ENCODE data around the gene FLRT2. TPM values are rescaled to one million over a fixed set of nuclear protein-coding genes. Genes with fewer than 3 reads are reported as not detected.

FLRT2 gene
- total and polyA plus RNA-seq, 9 of the 15 experiments (the other 6 are each of a cell fraction or from before 2014, with no cell fraction given): 0.02 TPM; not detected in 8

DNA sequence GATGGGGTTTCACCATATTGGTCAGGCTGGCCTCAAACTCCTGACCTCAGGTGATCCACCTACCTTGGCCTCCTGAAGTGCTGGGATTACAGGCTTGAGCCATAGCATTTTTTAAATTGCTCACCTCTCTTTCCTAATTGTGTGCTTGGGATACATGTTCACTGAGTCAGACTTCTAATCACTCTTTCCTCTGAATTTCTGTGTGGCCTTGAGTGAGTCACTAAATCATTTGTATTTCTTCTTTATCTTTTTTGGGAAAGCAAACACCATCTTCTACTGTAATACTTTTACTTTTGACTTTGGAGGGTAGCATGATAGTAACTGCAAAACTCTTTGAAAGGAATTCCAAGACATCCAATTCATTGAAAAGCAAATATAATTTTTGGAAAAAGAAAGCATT is 60.8 kb downstream of the FLRT2 start (continued):
- TF ChIP-seq, protein P1, sequence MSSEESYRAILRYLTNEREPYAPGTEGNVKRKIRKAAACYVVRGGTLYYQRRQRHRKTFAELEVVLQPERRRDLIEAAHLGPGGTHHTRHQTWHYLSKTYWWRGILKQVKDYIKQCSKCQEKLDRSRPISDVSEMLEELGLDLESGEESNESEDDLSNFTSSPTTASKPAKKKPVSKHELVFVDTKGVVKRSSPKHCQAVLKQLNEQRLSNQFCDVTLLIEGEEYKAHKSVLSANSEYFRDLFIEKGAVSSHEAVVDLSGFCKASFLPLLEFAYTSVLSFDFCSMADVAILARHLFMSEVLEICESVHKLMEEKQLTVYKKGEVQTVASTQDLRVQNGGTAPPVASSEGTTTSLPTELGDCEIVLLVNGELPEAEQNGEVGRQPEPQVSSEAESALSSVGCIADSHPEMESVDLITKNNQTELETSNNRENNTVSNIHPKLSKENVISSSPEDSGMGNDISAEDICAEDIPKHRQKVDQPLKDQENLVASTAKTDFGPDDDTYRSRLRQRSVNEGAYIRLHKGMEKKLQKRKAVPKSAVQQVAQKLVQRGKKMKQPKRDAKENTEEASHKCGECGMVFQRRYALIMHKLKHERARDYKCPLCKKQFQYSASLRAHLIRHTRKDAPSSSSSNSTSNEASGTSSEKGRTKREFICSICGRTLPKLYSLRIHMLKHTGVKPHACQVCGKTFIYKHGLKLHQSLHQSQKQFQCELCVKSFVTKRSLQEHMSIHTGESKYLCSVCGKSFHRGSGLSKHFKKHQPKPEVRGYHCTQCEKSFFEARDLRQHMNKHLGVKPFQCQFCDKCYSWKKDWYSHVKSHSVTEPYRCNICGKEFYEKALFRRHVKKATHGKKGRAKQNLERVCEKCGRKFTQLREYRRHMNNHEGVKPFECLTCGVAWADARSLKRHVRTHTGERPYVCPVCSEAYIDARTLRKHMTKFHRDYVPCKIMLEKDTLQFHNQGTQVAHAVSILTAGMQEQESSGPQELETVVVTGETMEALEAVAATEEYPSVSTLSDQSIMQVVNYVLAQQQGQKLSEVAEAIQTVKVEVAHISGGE (CRISPR knock-in tag; IDR thresholded peaks at IDR 0.05): no peak
- no peak for TF ChIP-seq SLC30A9 (CRISPR knock-in tag; IDR thresholded peaks at IDR 0.05)
- no peak for TF ChIP-seq ZNF354B (CRISPR knock-in tag; IDR thresholded peaks at IDR 0.05)
- no peak for TF ChIP-seq GATAD2A (IDR thresholded peaks at IDR 0.05)

DNA sequence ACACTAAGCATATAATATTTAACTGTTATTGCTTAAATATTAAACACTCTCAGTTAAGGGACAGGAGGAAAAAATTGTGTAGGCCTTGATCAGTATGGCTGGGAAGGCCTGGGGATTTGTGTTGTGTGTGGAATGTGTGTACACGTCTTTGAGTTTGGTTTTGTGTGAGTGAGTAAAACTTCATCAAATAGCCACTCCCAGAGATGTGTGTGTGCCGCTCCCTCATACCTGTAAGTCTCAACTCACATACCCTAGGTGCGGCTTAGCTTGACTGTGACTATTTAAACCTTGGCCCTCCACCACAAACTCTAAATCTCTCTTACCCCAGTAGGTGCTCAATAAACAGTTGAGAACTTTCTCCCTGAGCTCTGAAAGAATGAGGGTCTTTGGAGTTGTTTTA is 64.3 kb downstream of the FLRT2 start:
- Histone ChIP-seq H3K36me3 (ENCODE audit: control insufficient read depth, insufficient read depth, low read length) (no peaks in the 10 kb centered on the region), H3K4me2 (ENCODE audit: insufficient read depth, low read length) (no peak overlapping the region), H3K79me2 (ENCODE audit: control insufficient read depth, insufficient read depth, low read length) (no peaks in the 10 kb centered on the region), H3K4me1 (replicated peaks in 1 of 2; ENCODE audit: control insufficient read depth in 2 of 2, insufficient read depth in 2 of 2, low read length in 2 of 2) (no peaks in the 10 kb centered on the region), H3K4me3 (no peak overlapping the region), H3K9me3 (replicated peaks; ENCODE audit: control insufficient read depth, insufficient read depth, low read depth, low read length) (no peaks in the 10 kb centered on the region), H3K27ac (ENCODE audit: extremely low read depth, low read depth, low read length) (no peak overlapping the region), H3K27me3 (ENCODE audit: control insufficient read depth in 2 of 2, insufficient read depth in 2 of 2, low read length in 2 of 2) (no peaks in the 10 kb centered on the region), H3K9ac (ENCODE audit: insufficient read depth in 1 of 2, low read depth in 2 of 2, low read length in 2 of 2) (no peak overlapping the region), H4K20me1 (replicated peaks; ENCODE audit: control insufficient read depth, insufficient read depth, low read length) (no peaks in the 10 kb centered on the region), H2AFZ (ENCODE audit: low read depth, low read length) (no peak overlapping the region), H3K9me1 (ENCODE audit: control insufficient read depth, insufficient read depth, low read length) (no peaks in the 10 kb centered on the region)
- WGBS (ENCODE audit: insufficient coverage, low coverage, missing lambda C conversion rate): 4% methylated on average over 3 of the region's 3 CpGs
- ChIA-PET POLR2A (no interaction called here), CTCF (ENCODE audit: low intra/inter-chr PET ratio) (no interaction called here)
- ATAC-seq (no peak), DNase-seq (ENCODE audit: extremely low read depth in 1 of 4, low spot score in 3 of 4) (no peak), FAIRE-seq (no peak)
- intact Hi-C loops (cut with micrococcal nuclease): no loop called here
- in situ Hi-C loops (cut with MboI): no loop called here
- BruUV-seq (replicated peaks): no TSS peak
- TF ChIP-seq CBX5 (IDR thresholded peaks at IDR 0.05; ENCODE audit: borderline replicate concordance, low read depth) (no peak), ESRRB (CRISPR knock-in tag; IDR thresholded peaks at IDR 0.05; ENCODE audit: borderline replicate concordance) (no peak), ZNF77 (CRISPR knock-in tag; IDR thresholded peaks at IDR 0.05) (no peak), FOXM1 (IDR thresholded peaks at IDR 0.05; ENCODE audit: low read depth) (no peak), FOXM1 (CRISPR knock-in tag; IDR thresholded peaks at IDR 0.05; ENCODE audit: low read depth) (no peak), CHD4 (IDR thresholded peaks at IDR 0.05; ENCODE audit: insufficient read depth, insufficient replicate concordance, low read depth, low read length, poor library complexity, severe bottlenecking) (no peak), GATAD2A (IDR thresholded peaks at IDR 0.05) (no peak), ZNF23 (CRISPR knock-in tag; IDR thresholded peaks at IDR 0.05) (no peak), DACH1 (IDR thresholded peaks at IDR 0.05; ENCODE audit: partially characterized antibody) (no peak), ZNF197 (CRISPR knock-in tag; IDR thresholded peaks at IDR 0.05; ENCODE audit: low read depth) (no peak), C11orf30 (IDR thresholded peaks at IDR 0.05; ENCODE audit: low read depth) (no peak), GATA2 (CRISPR knock-in tag; IDR thresholded peaks at IDR 0.05) (no peak), ATF7 (IDR thresholded peaks at IDR 0.05) (no peak), CBX3 (IDR thresholded peaks at IDR 0.05; ENCODE audit: borderline replicate concordance in 1 of 2, low read length in 2 of 2) (no peak), KDM2B (CRISPR knock-in tag; IDR thresholded peaks at IDR 0.05) (no peak), NRF1 (conservative IDR thresholded peaks at IDR 0.05 in 1 of 2, IDR thresholded peaks at IDR 0.05 in 1 of 2) (no peak)
- TF ChIP-seq, protein P2, sequence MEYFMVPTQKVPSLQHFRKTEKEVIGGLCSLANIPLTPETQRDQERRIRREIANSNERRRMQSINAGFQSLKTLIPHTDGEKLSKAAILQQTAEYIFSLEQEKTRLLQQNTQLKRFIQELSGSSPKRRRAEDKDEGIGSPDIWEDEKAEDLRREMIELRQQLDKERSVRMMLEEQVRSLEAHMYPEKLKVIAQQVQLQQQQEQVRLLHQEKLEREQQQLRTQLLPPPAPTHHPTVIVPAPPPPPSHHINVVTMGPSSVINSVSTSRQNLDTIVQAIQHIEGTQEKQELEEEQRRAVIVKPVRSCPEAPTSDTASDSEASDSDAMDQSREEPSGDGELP (CRISPR knock-in tag; IDR thresholded peaks at IDR 0.05; ENCODE audit: borderline replicate concordance): no peak

Measured in K562 (cell line).